T-helper 9 cell (primary cell): Measurements from ENCODE around the gene RAB3A.
"Not testable (repeated sequence)": the region's sequence is repeated elsewhere in the genome, so short reads cannot be mapped to it uniquely, and the experiment has no call there.

Experiments
- DNase-seq: peaks from one replicate; pipeline ENCODE4 v3.0.0-alpha.2; 2020

The RAB3A gene

DNA sequence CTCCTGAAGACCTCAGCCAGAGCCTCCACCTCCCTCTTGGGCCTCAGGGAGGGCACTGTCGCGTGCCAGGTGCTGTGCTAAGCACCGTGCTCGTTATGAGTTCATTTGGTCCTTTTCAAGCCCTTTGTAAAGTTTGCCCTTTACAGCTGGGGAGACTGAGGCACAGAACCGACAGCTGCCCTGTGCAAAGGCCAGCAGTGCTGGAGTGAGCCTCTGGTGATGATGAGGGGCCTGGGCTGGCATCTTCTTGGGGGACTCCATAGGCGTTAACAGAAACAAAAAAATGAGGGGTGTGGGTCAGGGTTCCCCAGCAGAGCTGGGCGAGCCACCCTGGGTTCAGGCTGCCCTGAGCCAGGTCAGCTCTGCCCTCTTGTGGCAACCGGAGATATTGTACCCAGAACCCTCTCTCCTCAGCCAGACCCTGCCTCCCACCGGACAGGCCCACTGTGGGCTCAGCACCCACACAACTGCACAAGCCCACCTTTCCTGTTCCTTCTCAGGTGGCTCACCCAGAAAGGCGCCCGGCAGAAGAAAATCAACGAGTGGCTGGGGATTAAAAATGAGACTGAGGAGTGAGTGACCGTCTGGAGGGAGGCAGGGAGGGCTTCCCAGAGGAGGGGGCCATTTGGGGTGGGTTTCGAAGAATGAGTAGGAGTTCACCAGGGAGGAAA is 35.7 kb downstream of the RAB3A start:
- peak; percentile 46 for DNase-seq

DNA sequence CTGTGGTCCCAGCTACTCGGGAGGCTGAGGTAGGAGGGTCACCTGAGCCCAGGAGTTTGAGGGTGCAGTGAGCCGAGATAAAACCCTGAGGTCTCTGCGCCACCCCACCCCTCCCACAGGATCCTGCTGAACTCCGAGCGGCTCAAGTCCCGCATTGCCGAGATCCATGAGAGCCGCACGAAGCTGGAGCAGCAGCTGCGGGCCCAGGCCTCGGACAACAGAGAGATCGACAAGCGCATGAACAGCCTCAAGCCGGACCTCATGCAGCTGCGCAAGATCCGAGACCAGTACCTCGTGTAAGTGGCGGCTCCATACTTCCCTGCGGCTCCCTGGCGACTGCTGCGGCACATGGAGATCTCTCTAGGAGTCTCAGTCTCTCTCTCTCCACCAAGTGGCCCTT is 36.8 kb downstream of the RAB3A start:
- DNase-seq: no peak

- DNase-seq: no peak
These were observed 37.9 kb downstream of the RAB3A start for GRCh38 chr19:18165794-18166544.

DNA sequence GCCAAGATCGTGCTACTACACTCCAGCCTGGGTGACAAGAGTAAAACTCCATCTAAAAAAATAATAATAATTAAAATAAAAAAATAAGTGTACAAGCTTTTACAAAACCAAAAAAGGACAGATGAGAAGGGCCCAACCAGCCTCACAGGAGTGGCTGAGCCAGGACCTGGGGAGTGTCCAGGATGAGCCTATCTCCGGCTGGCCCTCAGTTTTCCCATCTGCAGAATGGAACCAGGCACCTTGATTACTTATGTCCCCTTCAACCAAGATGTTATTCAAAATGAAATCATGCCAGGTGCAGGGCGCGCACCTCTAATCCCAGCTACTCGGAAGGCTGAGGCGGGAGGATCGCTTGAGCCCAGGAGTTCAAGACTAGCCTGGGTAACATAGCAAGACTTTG is 39.8 kb downstream of the RAB3A start:
- DNase-seq: no peak

GRCh38 chr19:18161636-18162002 is 42.2 kb downstream of the RAB3A start:
- DNase-seq: no peak

DNA sequence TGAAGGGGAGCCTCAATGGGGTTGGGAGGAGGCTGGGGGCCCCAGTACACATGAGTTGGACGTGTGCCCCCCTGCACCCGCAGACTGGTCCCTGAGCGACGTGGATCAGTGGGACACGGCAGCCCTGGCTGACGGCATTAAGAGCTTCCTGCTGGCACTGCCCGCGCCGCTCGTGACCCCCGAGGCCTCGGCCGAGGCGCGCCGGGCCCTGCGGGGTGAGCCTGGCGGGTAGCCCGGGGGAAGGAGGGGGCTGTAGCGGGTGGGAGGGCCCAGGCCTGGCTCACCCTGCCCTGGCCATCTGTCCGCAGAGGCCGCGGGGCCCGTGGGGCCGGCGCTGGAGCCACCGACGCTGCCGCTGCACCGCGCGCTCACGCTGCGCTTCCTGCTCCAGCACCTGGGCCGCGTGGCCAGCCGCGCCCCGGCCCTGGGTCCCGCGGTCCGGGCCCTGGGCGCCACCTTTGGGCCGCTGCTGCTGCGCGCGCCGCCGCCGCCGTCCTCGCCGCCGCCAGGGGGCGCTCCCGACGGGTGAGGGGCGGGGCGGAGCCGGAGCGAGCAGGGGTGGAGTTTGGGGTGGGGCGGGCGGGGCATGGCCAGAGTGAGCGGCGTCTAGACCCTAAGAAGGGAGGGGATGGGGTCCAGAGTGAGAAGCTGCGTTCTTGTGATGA is 42.7 kb downstream of the RAB3A start:
- peak; percentile 81 for DNase-seq

DNA sequence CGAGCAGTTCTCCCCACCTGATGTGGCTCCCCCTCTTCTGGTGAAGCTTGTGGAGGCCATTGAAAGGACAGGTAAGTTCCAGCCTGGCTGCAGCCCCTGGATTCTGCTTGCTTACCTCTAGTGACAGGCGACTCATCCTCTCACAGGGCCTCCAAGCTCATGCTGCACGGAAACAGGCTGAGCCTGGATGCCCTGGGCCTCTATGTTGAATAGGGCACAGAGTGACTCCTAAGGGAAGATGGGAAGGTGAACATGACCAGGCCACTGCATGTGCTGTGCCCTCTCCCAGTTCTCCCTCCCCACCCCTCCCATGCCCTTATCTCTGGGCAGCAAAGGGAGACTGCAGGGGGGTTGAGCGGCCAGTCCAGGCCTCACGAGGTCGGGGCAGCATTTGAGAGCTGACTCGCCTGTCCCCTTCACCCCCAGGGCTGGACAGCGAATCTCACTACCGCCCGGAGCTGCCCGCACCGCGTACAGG is 43.3 kb downstream of the RAB3A start:
- DNase-seq: no peak

GRCh38 chr19:18159810-18160209 is 44.0 kb downstream of the RAB3A start:
- DNase-seq: no peak

DNA sequence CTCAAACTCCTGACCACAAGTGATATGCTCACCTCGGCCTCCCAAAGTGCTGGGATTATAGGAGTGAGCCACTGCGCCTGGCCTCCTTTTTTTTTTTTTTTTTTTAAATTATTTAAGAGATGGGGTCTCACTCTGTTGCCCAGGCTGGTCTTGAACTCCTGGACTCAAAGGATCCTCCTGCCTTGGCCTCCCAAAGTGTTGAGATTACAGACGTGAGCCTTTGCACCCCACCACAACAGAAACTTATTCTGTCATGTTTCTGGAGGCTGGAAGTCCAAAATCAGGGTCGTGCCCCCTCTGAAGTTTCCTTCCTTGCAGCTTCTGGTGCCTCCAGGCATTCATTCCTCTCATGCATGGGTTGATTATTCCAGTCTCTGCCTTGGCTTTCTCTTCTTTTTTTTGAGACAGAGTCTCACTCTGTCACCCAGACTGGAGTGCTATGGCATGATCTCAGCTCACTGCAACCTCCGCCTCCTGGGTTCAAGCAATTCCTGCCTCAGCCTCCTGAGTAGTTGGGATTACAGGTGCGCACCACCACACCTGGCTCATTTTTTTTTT is 44.7 kb downstream of the RAB3A start:
- DNase-seq: not testable (repeated sequence)

DNA sequence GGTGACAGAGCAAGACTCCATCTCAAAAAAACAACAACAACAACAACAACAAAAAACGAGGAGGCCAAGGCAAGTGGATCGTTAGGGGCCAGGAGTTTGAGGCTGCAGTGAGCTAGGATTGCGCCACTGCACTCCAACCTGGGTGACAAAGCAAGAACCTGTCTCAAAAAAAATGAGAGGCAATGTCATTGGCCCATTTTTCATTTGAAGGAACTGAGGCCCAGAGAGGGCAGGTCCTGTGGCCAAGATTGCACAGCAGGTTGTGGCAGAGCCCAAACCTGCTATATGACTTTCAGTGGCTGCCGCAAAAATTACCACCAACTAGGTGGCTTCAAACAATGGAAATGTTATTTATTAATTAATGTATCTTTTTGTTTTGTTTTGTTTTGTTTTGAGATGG is 45.4 kb downstream of the RAB3A start:
- DNase-seq: no peak

GRCh38 chr19:18157465-18158063 is 46.3 kb downstream of the RAB3A start:
- no peak for DNase-seq

GRCh38 chr19:18156841-18157464 is 46.9 kb downstream of the RAB3A start:
- no peak for DNase-seq

GRCh38 chr19:18156268-18156667 is 47.6 kb downstream of the RAB3A start:
- no peak for DNase-seq

GRCh38 chr19:18155095-18156087 is 48.5 kb downstream of the RAB3A start:
- DNase-seq: no peak

- peak; percentile 32 for DNase-seq
These were observed 50.2 kb downstream of the RAB3A start for GRCh38 chr19:18153556-18154134.

GRCh38 chr19:18152817-18153555 is 50.9 kb downstream of the RAB3A start, which contains the start of gene PIK3R2:
TSS of gene PIK3R2 (plus strand) at chr19:18153163. CDS start at chr19:18155880, 2,717 bp downstream.
- peak; percentile 99 for DNase-seq

DNA sequence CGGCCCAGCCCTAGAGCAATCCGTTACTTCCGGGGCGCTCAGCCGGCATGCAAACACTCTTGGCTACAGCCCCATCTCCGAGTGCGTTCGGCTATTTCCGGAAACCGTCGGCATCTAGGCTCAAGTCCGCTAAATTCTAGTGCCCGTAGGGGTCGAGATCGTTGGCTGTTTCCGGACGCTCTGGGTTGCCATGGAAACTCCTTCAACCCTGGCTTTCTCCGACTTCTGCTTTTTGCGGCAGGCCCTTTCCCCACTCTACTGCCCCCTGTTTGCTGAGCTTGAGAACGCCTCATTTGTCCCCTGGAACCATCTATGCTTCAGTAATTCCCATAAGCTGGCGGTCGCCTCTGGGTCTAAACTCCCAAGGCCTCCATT is 51.4 kb downstream of the RAB3A start:
- DNase-seq: peak; percentile 98

DNA sequence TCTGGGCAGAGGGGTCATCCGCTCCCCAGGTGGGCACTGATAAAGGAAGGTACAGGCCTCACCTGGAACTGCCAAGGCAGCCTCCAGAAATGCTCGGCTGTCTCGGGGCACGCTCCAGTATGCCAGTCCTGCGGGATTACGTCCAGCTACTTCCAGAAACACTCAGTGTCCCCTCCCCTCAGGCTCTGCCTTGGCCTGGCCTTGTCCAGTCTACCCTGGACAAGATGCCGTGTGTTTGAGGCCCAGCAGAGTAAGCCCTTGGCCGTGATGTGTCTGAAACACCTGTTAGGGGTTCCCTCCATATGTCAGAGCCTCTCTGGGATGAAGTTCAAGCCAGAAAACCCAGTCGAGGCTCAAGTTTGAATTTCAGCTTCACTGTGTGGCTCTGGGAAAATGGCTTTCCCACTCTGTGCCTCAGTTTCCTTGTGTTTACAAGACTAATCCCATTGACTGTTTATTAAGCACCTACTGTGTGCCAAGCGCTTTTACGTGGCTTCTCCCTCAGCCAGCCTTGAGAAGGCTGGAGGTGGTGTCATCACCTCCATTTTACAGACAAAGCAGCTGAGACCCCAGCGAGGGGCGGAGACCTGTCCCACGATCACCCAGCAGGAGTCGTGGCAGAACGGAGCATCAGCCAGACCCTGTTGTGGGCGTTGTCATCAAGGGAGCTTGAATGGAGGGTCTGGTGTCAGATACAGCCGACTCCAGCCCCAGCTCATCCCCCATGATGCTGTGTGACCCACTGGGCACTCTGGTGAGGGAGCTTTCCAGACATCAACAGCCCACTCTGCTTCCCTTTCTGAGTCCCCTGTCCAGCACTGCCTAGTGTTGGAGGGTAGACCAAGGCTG is 52.8 kb downstream of the RAB3A start:
- no peak for DNase-seq

GRCh38 chr19:18149596-18149975 is 54.3 kb downstream of the RAB3A start:
- no peak for DNase-seq
